Measurements from ENCODE around the gene CUTC.
"Not testable (repeated sequence)": the region's sequence is repeated elsewhere in the genome, so short reads cannot be mapped to it uniquely, and the experiment has no call there.

CUTC gene

GRCh38 chr10:99742701-99743100 lies 10.7 kb downstream of the CUTC start:
- DNase-seq (ENCODE audit: low read depth): no peak

- DNase-seq (ENCODE audit: low read depth): no peak
Measured at GRCh38 chr10:99743841-99744240, 11.8 kb downstream of the CUTC start.

- DNase-seq (ENCODE audit: low read depth): not testable (repeated sequence)
Measured at GRCh38 chr10:99746166-99746565, 14.1 kb downstream of the CUTC start.

- no peak for DNase-seq (ENCODE audit: low read depth)
Measured at GRCh38 chr10:99748823-99749451, 16.9 kb downstream of the CUTC start.

GRCh38 chr10:99750641-99751040 lies 18.6 kb downstream of the CUTC start:
- no peak for DNase-seq (ENCODE audit: low read depth)

GRCh38 chr10:99754670-99755069 lies 22.6 kb downstream of the CUTC start:
- no peak for DNase-seq (ENCODE audit: low read depth)

GRCh38 chr10:99756159-99756558 lies 24.1 kb downstream of the CUTC start:
- DNase-seq (ENCODE audit: low read depth): no peak

- DNase-seq (ENCODE audit: low read depth): no peak
Measured at GRCh38 chr10:99758211-99758891, 26.3 kb downstream of the CUTC start.

- no peak for DNase-seq (ENCODE audit: low read depth)
Measured at GRCh38 chr10:99760321-99760720, 28.3 kb downstream of the CUTC start.

- no peak for DNase-seq (ENCODE audit: low read depth)
Measured at GRCh38 chr10:99761365-99761764, 29.3 kb downstream of the CUTC start.

GRCh38 chr10:99765672-99766301 lies 33.8 kb downstream of the CUTC start:
- no peak for DNase-seq (ENCODE audit: low read depth)

GRCh38 chr10:99766302-99766681 lies 34.3 kb downstream of the CUTC start:
- DNase-seq (ENCODE audit: low read depth): no peak

GRCh38 chr10:99767901-99768300 lies 35.9 kb downstream of the CUTC start:
- DNase-seq (ENCODE audit: low read depth): no peak

GRCh38 chr10:99768556-99768955 lies 36.5 kb downstream of the CUTC start:
- no peak for DNase-seq (ENCODE audit: low read depth)

- no peak for DNase-seq (ENCODE audit: low read depth)
Measured at GRCh38 chr10:99769706-99770105, 37.7 kb downstream of the CUTC start.

- DNase-seq (ENCODE audit: low read depth): no peak
Measured at GRCh38 chr10:99770408-99771045, 38.5 kb downstream of the CUTC start.

GRCh38 chr10:99775850-99776249 lies 43.8 kb downstream of the CUTC start:
- DNase-seq (ENCODE audit: low read depth): no peak

GRCh38 chr10:99777918-99778714 lies 46.1 kb downstream of the CUTC start:
- DNase-seq (ENCODE audit: low read depth): no peak

- peak; percentile 33 for DNase-seq (ENCODE audit: low read depth)
Measured at GRCh38 chr10:99779335-99779734, 47.3 kb downstream of the CUTC start.

GRCh38 chr10:99781734-99782429 lies 49.8 kb downstream of the CUTC start:
- DNase-seq (ENCODE audit: low read depth): no peak

- DNase-seq (ENCODE audit: low read depth): no peak
Measured at GRCh38 chr10:99782447-99783286, 50.6 kb downstream of the CUTC start, which contains the start of gene ABCC2. TSS of gene ABCC2 (plus strand) at chr10:99782640. CDS start at chr10:99782845, 205 bp downstream.
